HEK293T (cell line): Measurements from ENCODE around the gene LPGAT1.

Experiments used
- CTCF ChIA-PET: fragments of 350-600 bp; formaldehyde crosslinking; extraction: SDS; loops from one replicate; lab custom pipeline; 2021; ENCODE audit warnings: antibody characterized with exemption, inconsistent platforms; lab: Yijun Ruan, JAX
- POLR2A ChIA-PET: fragments of 350-600 bp; formaldehyde crosslinking; extraction: SDS; loops from one replicate; lab custom pipeline; 2020; ENCODE audit warnings: antibody characterized with exemption, inconsistent platforms; lab: Yijun Ruan, JAX
- DNase-seq: peaks from one replicate; pipeline ENCODE4 v3.0.0; 2012; ENCODE audit warnings: mixed read lengths; ENCODE audit errors: extremely low spot score
- ARNT ChIP-seq: fragments of 450-650 bp; IDR thresholded peaks from 2 replicates; pipeline ENCODE4 v1.6.1; 2017; ENCODE audit warnings: mild to moderate bottlenecking
- BHLHE40 ChIP-seq: fragments of 450-650 bp; IDR thresholded peaks from 2 replicates; pipeline ENCODE4 v1.6.1; 2016; ENCODE audit warnings: mild to moderate bottlenecking, moderate library complexity, borderline replicate concordance
- CTBP1 ChIP-seq: fragments of 450-650 bp; IDR thresholded peaks from 2 replicates; pipeline ENCODE4 v1.6.1; 2016; ENCODE audit warnings: borderline replicate concordance
- ELF4 ChIP-seq: fragments of 450-650 bp; IDR thresholded peaks from 2 replicates; pipeline ENCODE4 v1.6.1; 2017; ENCODE audit warnings: antibody characterized with exemption
- FOXA1 ChIP-seq: fragments of 450-650 bp; IDR thresholded peaks from 2 replicates; pipeline ENCODE4 v1.6.1; 2016; ENCODE audit warnings: mild to moderate bottlenecking
- FOXK2 ChIP-seq: fragments of 450-650 bp; IDR thresholded peaks from 2 replicates; pipeline ENCODE4 v1.6.1; 2016; ENCODE audit warnings: mild to moderate bottlenecking
- FOXM1 ChIP-seq: fragments of 450-650 bp; IDR thresholded peaks from 2 replicates; pipeline ENCODE4 v1.6.1; 2017; ENCODE audit warnings: mild to moderate bottlenecking, borderline replicate concordance
- HDGF ChIP-seq: fragments of 450-650 bp; IDR thresholded peaks from 2 replicates; pipeline ENCODE4 v1.6.1; 2017; ENCODE audit warnings: antibody characterized with exemption, borderline replicate concordance
- L3MBTL2 ChIP-seq: fragments of 450-650 bp; conservative IDR thresholded peaks from 2 replicates; pipeline ENCODE4 v1.6.1; 2016; ENCODE audit warnings: mild to moderate bottlenecking
- LEF1 ChIP-seq: fragments of 450-650 bp; IDR thresholded peaks from 2 replicates; pipeline ENCODE4 v1.6.1; 2017; ENCODE audit warnings: mild to moderate bottlenecking, borderline replicate concordance
- NFRKB ChIP-seq: fragments of 450-650 bp; IDR thresholded peaks from 2 replicates; pipeline ENCODE4 v1.6.1; 2016; ENCODE audit warnings: mild to moderate bottlenecking, moderate library complexity
- PKNOX1 ChIP-seq: fragments of 450-650 bp; IDR thresholded peaks from 2 replicates; pipeline ENCODE4 v1.6.1; 2016
- SP1 ChIP-seq: fragments of 450-650 bp; IDR thresholded peaks from 2 replicates; pipeline ENCODE4 v1.6.1; 2017
- SUZ12 ChIP-seq: fragments of 450-650 bp; IDR thresholded peaks from 2 replicates; pipeline ENCODE4 v1.6.1; 2016; ENCODE audit warnings: mild to moderate bottlenecking
- TARDBP ChIP-seq: fragments of 450-650 bp; IDR thresholded peaks from 2 replicates; pipeline ENCODE4 v1.6.1; 2016
- ZNF384 ChIP-seq: fragments of 450-650 bp; IDR thresholded peaks from 2 replicates; pipeline ENCODE4 v1.6.1; 2016

LPGAT1 gene

DNA sequence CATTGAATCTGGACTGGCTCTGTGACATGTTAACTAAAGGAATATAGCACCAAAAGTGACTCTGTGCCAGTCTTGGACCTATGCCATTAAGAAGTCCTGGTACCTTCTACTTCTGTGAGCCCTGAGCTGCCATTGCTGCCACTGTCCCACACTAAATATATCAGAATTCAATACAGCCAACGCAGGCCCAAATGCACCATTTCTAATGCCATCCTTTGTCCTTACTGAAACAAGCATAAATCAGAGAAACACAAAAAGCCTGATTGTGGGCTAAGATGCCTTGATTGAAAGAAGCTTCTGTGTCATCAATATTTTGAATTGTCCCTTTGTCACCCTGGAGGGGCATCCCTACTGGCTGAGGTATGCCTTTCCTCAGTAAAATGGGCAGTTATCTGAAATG, 88.3 kb downstream of the LPGAT1 start:
- no peak for TF ChIP-seq FOXK2
- TF ChIP-seq L3MBTL2, result no peak
- ChIA-PET CTCF (no interaction called here), POLR2A (no interaction called here)
- no peak for DNase-seq

GRCh38 chr1:211741788-211742187, 88.8 kb downstream of the LPGAT1 start:
- DNase-seq, result no peak
- ChIA-PET POLR2A (no interaction called here), CTCF (no interaction called here)
- TF ChIP-seq FOXK2 (no peak), ARNT (no peak), NFRKB (no peak), ZNF384 (no peak), BHLHE40 (no peak), TARDBP (no peak), ELF4 (no peak), SUZ12 (no peak), LEF1 (no peak), CTBP1 (no peak), FOXM1 (no peak), L3MBTL2 (no peak), HDGF (no peak), SP1 (no peak), FOXA1 (no peak), PKNOX1 (no peak)

GRCh38 chr1:211741116-211741515, 89.4 kb downstream of the LPGAT1 start:
- POLR2A ChIA-PET, result no interaction called here
- DNase-seq, result no peak
- CTCF ChIA-PET, result no interaction called here
- no peak for TF ChIP-seq CTBP1
- no peak for TF ChIP-seq BHLHE40
- no peak for TF ChIP-seq PKNOX1
- no peak for TF ChIP-seq FOXA1
- TF ChIP-seq ELF4, result no peak
- TF ChIP-seq SP1, result no peak
- TF ChIP-seq HDGF, result no peak
- TF ChIP-seq TARDBP, result no peak
- no peak for TF ChIP-seq ARNT
- no peak for TF ChIP-seq L3MBTL2
- TF ChIP-seq ZNF384, result no peak
- TF ChIP-seq SUZ12, result no peak
- no peak for TF ChIP-seq FOXK2
- TF ChIP-seq LEF1, result no peak
- no peak for TF ChIP-seq FOXM1
- no peak for TF ChIP-seq NFRKB

DNA sequence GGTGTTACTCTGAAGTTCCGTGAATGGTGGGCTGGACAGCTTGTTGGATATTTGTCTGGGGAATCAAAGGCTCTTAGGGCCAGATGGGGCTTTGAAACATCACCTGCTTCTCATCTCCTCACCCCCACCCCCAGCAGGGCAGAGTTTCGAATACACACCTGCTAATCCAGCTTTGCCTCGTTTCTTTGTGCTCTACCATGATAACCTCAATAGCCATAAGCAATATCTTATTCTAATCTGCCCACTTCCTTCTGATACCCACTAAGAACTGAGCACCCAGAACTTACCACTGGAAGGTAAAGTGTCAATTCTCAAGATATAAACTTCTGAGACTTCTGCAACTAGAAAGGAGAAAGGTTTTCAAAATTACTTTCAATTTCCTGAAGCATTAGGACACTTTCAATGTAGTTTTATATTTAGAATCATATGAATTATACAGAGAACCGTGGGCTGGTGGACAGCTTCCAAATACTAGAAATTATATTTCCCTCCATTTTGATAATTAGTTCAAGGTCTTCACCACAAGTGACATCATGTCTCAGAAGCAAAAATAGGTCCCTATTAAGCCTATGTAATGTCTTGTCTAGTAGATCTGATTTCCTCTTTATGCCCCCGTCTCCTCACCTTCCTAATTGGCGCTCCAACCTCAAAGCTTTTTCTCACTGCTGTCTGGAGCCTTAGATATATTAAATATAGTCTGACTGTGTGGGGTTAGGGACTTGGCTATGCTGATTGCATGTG, 90.7 kb downstream of the LPGAT1 start:
- ChIA-PET CTCF (no interaction called here), POLR2A (no interaction called here)
- TF ChIP-seq SP1 (no peak), ZNF384 (no peak), NFRKB (no peak), TARDBP (no peak)
- no peak for DNase-seq

DNA sequence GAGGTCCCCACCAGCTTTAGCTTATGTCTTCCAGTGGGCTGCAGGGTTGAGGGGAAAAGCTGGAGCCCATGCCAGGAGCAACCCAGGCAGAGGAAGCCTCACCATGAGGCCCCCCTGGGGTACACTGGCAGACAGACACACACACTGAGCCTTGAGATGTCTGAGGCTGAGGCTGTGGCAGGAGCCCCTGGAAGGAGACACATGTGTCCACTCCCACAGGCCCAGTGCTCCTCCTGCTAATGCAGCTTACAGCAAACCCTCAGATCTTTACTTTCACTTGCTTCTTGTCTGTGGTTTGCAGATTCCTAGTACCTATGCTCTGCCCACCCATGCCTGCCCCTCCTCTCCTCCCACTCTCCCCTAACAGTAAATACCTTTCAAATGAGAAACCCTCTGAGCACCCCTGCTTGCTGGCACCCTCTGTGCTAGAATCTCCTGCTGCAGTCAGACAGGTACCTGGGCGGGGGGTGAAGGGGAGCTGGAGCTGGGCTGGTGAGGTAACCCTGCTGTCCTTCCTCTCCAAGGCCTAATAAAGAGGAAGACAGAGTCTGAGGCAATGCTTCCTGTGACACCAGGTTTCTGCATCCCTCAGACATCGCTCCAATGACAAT, 91.8 kb downstream of the LPGAT1 start:
- CTCF ChIA-PET, result no interaction called here
- no peak for DNase-seq
- no peak for TF ChIP-seq TARDBP
- TF ChIP-seq ARNT, result no peak
- TF ChIP-seq BHLHE40, result no peak
- TF ChIP-seq HDGF, result no peak
- TF ChIP-seq SUZ12, result no peak
- no peak for TF ChIP-seq LEF1
- TF ChIP-seq NFRKB, result no peak
- TF ChIP-seq ZNF384, result no peak
- no peak for TF ChIP-seq ELF4
- TF ChIP-seq L3MBTL2, result no peak
- no peak for TF ChIP-seq PKNOX1
- TF ChIP-seq FOXK2, result no peak
- no peak for TF ChIP-seq FOXA1
- no peak for TF ChIP-seq SP1
- TF ChIP-seq FOXM1, result no peak
- TF ChIP-seq CTBP1, result no peak
- POLR2A ChIA-PET, result no interaction called here

GRCh38 chr1:211738096-211738690, 92.4 kb downstream of the LPGAT1 start:
- POLR2A ChIA-PET, result no interaction called here
- DNase-seq, result no peak
- CTCF ChIA-PET, result no interaction called here
- TF ChIP-seq TARDBP (no peak), ARNT (no peak), FOXK2 (no peak), SUZ12 (no peak), BHLHE40 (no peak)
